ENCODE data around the gene CACNA2D3.

- TF ChIP-seq CTCF (conservative IDR thresholded peaks at IDR 0.05) (no peak), EZH2 (IDR thresholded peaks at IDR 0.05; ENCODE audit: low read depth) (no peak)
Observed at GRCh38 chr3:54564374-54564925, 442.1 kb downstream of the CACNA2D3 start.

All from PC-9 (cell line).